Osteocyte (in vitro differentiated cells): ENCODE measurements around the gene PTK7. TPM values are rescaled to one million over a fixed set of nuclear protein-coding genes. Genes with fewer than 3 reads are reported as not detected.

Experiments
- DNase-seq: peaks from one replicate; pipeline ENCODE4 v3.0.0; 2021; ENCODE audit warnings: mixed read lengths; ENCODE audit not compliant: unreplicated experiment; ENCODE audit errors: extremely low spot score
- H3K27ac Mint-ChIP-seq: one replicate; pipeline ENCODE4 v1.8.0; 2021; ENCODE audit warnings: mild to moderate bottlenecking, mixed read lengths; ENCODE audit not compliant: unreplicated experiment
- H3K27me3 Mint-ChIP-seq: one replicate; pipeline ENCODE4 v1.8.0; 2021; ENCODE audit warnings: mixed read lengths; ENCODE audit not compliant: unreplicated experiment
- H3K36me3 Mint-ChIP-seq: one replicate; pipeline ENCODE4 v1.8.0; 2021; ENCODE audit warnings: mixed read lengths; ENCODE audit not compliant: unreplicated experiment
- H3K4me1 Mint-ChIP-seq: one replicate; pipeline ENCODE4 v1.8.0; 2021; ENCODE audit warnings: mixed read lengths; ENCODE audit not compliant: unreplicated experiment
- H3K4me3 Mint-ChIP-seq: one replicate; pipeline ENCODE4 v1.8.0; 2021; ENCODE audit warnings: mild to moderate bottlenecking, moderate library complexity, mixed read lengths; ENCODE audit not compliant: unreplicated experiment
- H3K9me3 Mint-ChIP-seq: one replicate; pipeline ENCODE4 v1.8.0; 2021; ENCODE audit warnings: mixed read lengths; ENCODE audit not compliant: unreplicated experiment
- total RNA-seq: library from RNA; stranded (reverse); gene quantifications from 2 replicates; pipeline ENCODE4 v1.2.1, GENCODE V29; 2021
- TF ChIP-seq, protein P1 (sequence below): fragments of 200-600 bp; sonication (generic); IDR thresholded peaks from 2 replicates; pipeline ENCODE4 v1.5.0; 2021; ENCODE audit warnings: antibody characterized with exemption, mild to moderate bottlenecking, moderate library complexity

PTK7 gene
- total RNA-seq, 1 donor from 2014 or later, result 183 TPM

DNA sequence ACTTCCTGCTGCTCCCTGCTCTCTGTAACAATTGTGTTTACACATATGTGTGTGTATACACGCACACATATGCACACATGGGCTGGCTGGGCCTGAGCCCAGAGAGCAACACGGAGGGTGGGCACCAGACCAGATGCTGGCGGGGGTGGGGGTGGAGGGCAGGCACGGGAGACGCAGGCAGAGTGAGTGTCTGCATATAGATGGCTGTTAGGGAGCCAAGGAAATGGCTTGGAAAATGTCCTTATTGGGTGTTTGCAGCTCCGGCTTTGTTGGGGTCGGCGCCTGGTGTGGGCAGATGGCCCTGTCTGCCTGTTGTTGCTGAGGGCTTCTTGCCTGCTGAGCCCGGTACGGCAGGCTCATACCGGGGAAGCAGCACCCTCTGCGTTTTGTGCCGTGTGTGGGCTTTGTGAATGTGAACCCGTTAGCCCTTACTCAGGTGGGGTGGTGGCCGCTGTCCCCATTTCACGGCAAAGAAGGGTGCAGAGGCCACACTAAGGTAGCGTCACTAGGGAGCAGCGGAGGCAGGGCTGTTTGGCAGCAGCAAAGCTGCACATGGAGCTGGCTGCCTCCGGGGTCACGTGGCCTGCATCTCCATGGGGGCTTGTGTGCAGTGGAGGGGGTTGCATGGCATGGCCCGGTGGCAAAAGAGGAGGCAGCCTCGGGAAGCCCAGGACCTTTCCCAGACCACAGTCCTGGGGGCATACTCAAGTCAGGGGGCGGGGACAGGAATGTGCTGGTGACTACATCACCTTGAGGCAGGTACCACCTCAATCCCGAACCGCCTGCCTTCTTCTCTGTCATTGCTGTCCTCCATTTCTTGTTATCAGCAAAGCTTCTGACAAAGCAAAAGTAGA lies 47.6 kb downstream of the PTK7 start:
- H3K27me3 Mint-ChIP-seq, result no peaks in the 10 kb centered on the region
- no peaks in the 10 kb centered on the region for H3K9me3 Mint-ChIP-seq
- peaks cover 82% of the 10 kb centered on the region for H3K4me1 Mint-ChIP-seq
- TF ChIP-seq, protein P1, sequence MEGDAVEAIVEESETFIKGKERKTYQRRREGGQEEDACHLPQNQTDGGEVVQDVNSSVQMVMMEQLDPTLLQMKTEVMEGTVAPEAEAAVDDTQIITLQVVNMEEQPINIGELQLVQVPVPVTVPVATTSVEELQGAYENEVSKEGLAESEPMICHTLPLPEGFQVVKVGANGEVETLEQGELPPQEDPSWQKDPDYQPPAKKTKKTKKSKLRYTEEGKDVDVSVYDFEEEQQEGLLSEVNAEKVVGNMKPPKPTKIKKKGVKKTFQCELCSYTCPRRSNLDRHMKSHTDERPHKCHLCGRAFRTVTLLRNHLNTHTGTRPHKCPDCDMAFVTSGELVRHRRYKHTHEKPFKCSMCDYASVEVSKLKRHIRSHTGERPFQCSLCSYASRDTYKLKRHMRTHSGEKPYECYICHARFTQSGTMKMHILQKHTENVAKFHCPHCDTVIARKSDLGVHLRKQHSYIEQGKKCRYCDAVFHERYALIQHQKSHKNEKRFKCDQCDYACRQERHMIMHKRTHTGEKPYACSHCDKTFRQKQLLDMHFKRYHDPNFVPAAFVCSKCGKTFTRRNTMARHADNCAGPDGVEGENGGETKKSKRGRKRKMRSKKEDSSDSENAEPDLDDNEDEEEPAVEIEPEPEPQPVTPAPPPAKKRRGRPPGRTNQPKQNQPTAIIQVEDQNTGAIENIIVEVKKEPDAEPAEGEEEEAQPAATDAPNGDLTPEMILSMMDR, result no peak
- H3K36me3 Mint-ChIP-seq, result no peaks in the 10 kb centered on the region
- peak overlapping the region; percentile 93 for H3K27ac Mint-ChIP-seq
- no peak for DNase-seq
- H3K4me3 Mint-ChIP-seq, result no peak overlapping the region

DNA sequence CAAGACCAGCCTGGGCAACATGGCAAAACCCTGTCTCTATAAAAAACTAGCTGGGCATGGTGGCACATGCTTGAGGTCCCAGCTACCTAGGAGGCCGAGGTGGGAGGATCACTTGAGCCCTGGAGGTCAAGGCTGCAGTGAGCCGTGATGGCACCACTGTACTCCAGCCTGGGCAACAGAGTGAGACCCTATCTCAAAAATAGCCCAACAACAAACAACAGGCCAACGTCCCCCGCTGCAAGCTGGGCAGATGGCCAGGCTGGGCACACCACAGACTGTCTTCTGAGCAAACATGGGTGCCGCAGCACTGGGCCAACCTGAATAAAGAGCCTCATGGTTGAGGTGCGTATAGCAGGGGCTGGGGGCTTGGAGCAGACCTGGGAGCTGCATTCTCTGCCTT lies 48.4 kb downstream of the PTK7 start:
- Mint-ChIP-seq H3K27ac (peak overlapping the region; percentile 88), H3K4me1 (peaks cover 88% of the 10 kb centered on the region), H3K36me3 (no peaks in the 10 kb centered on the region), H3K27me3 (no peaks in the 10 kb centered on the region), H3K4me3 (no peak overlapping the region), H3K9me3 (no peaks in the 10 kb centered on the region)
- no peak for DNase-seq
- TF ChIP-seq, protein P1, result no peak

DNA sequence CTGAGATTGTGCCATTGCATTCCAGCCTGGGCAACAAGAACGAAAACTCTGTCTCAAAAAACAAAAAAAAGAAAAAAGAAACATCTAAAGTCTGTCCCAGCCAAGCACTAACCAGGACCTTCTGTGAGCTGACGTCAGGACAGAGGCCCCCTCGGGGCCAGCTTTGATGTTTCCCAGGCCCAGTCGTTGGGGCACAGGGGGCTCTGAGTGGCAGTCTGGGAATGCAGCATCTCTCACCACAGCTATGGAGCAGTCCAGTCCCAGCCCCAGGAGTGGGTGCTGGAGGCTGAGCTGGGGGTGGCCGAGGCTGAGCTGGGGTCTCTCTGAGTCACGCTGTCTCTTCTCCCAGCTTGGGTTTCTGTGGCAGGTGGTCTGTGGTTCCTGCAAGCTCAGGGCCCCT lies 49.0 kb downstream of the PTK7 start:
- H3K9me3 Mint-ChIP-seq, result no peaks in the 10 kb centered on the region
- no peaks in the 10 kb centered on the region for H3K36me3 Mint-ChIP-seq
- no peak for DNase-seq
- peak overlapping the region; percentile 88 for H3K27ac Mint-ChIP-seq
- peaks cover 87% of the 10 kb centered on the region for H3K4me1 Mint-ChIP-seq
- H3K4me3 Mint-ChIP-seq, result no peak overlapping the region
- H3K27me3 Mint-ChIP-seq, result no peaks in the 10 kb centered on the region
- TF ChIP-seq, protein P1, result no peak

DNA sequence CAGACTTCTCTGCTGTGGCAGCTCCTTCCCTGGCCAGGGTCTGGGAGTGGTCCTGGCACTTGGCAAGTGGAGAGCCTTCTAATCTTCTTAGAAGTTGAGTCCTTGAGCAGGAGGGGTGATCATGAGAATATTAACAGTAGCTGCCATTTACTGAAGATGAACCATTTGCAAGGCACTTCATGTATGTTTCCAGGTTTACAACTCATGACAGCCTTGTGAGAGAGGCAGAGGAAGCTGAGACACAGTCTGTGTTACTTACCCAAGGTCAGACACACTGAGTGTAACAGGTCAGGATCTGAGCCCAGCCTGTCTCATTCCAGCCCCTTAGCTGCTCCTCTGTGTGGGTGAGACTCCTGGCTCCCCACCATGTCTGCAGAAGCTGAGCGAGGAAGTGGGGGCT lies 49.4 kb downstream of the PTK7 start:
- Mint-ChIP-seq H3K4me1 (peaks cover 84% of the 10 kb centered on the region), H3K4me3 (no peak overlapping the region), H3K9me3 (no peaks in the 10 kb centered on the region), H3K27ac (peak overlapping the region; percentile 88), H3K27me3 (no peaks in the 10 kb centered on the region), H3K36me3 (peaks cover 1% of the 10 kb centered on the region)
- DNase-seq, result no peak
- TF ChIP-seq, protein P1, result no peak

DNA sequence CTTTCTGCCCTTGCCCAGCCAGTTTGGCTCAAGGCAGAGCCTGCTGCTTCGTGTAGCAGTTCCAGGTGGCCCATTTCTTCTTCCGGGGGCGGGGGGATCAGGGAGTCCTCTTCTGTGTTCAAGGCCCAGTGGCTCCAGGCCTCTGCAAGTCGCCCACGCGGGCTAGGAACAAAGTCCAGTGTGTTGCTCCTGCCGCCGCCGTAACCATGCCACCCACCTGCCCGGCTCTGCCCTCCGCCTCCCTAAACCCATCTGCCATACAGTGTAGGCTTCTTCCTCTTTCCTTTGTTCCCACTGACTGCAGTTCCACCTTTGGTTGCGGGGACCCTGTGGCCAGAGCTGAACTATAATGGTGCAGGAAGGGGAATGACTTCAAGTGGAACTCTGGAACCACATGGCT lies 51.1 kb downstream of the PTK7 start:
- Mint-ChIP-seq H3K27ac (peak overlapping the region; percentile 27), H3K4me3 (no peak overlapping the region), H3K36me3 (peaks cover 9% of the 10 kb centered on the region), H3K27me3 (no peaks in the 10 kb centered on the region), H3K9me3 (no peaks in the 10 kb centered on the region), H3K4me1 (peaks cover 67% of the 10 kb centered on the region)
- TF ChIP-seq, protein P1, result no peak
- DNase-seq, result no peak
